Measurements from ENCODE around the gene FAM20A.
"Not testable (repeated sequence)": the region's sequence is repeated elsewhere in the genome, so short reads cannot be mapped to it uniquely, and the experiment has no call there.

Gene FAM20A

GRCh38 chr17:68587847-68588246 lies 13.3 kb downstream of the FAM20A start:
- no peak for DNase-seq

GRCh38 chr17:68587026-68587425 lies 14.1 kb downstream of the FAM20A start:
- DNase-seq = no peak

- no peak for DNase-seq
Measured at GRCh38 chr17:68585643-68586042, 15.5 kb downstream of the FAM20A start.

GRCh38 chr17:68584581-68585303 lies 16.4 kb downstream of the FAM20A start:
- no peak for DNase-seq

GRCh38 chr17:68582867-68583266 lies 18.3 kb downstream of the FAM20A start:
- not testable (repeated sequence) for DNase-seq

GRCh38 chr17:68581863-68582645 lies 19.1 kb downstream of the FAM20A start:
- no peak for DNase-seq

- DNase-seq = no peak
Measured at GRCh38 chr17:68580236-68580770, 20.9 kb downstream of the FAM20A start.

- DNase-seq = no peak
Measured at GRCh38 chr17:68579194-68579927, 21.8 kb downstream of the FAM20A start.

- no peak for DNase-seq
Measured at GRCh38 chr17:68578236-68578635, 22.9 kb downstream of the FAM20A start.

- peak; percentile 68 for DNase-seq
Measured at GRCh38 chr17:68577497-68577821, 23.7 kb downstream of the FAM20A start.

- DNase-seq = no peak
Measured at GRCh38 chr17:68576811-68577496, 24.2 kb downstream of the FAM20A start.

- DNase-seq = no peak
Measured at GRCh38 chr17:68576137-68576536, 25.0 kb downstream of the FAM20A start.

- no peak for DNase-seq
Measured at GRCh38 chr17:68573338-68573737, 27.8 kb downstream of the FAM20A start.

- DNase-seq = no peak
Measured at GRCh38 chr17:68572138-68572842, 28.9 kb downstream of the FAM20A start.

- no peak for DNase-seq
Measured at GRCh38 chr17:68570526-68570925, 30.6 kb downstream of the FAM20A start.

- no peak for DNase-seq
Measured at GRCh38 chr17:68569346-68569745, 31.8 kb downstream of the FAM20A start.

GRCh38 chr17:68568581-68568980 lies 32.6 kb downstream of the FAM20A start:
- no peak for DNase-seq

GRCh38 chr17:68567581-68567980 lies 33.6 kb downstream of the FAM20A start:
- DNase-seq = no peak

- DNase-seq = no peak
Measured at GRCh38 chr17:68567035-68567434, 34.1 kb downstream of the FAM20A start.

GRCh38 chr17:68566442-68566738 lies 34.8 kb downstream of the FAM20A start:
- no peak for DNase-seq

GRCh38 chr17:68565661-68566441 lies 35.3 kb downstream of the FAM20A start:
- DNase-seq = no peak

Measured in NCI-H1105 (cell line).